ENCODE data around the gene PYY.

- TF ChIP-seq CTCF (conservative IDR thresholded peaks at IDR 0.05; ENCODE audit: low read length) (no peak), EZH2phosphoT487 (IDR thresholded peaks at IDR 0.05; ENCODE audit: borderline replicate concordance, low read depth, low read length) (no peak)
Observed at GRCh38 chr17:43928609-43929008, 25.1 kb downstream of the PYY start.
